HepG2 (cell line): ENCODE data around the gene DRAM1. TPM values are rescaled to one million over a fixed set of nuclear protein-coding genes. Genes with fewer than 3 reads are reported as not detected.

Source experiments
- ATAC-seq: fragments of 200-7000 bp; cut with Tn5 transposase; 3 replicates; pipeline ENCODE4 v1.9.1; 2020; ENCODE audit warnings: mild to moderate bottlenecking, moderate library complexity
- BruUV-seq: library from RNA; stranded (reverse); fragments of 400-500 nt; replicated peaks from 2 replicates; lab custom pipeline; 2021; lab: Mats Ljungman, UMichigan
- CTCF ChIA-PET: fragments of 300-600 bp; formaldehyde crosslinking; extraction: SDS; loops from one replicate; lab custom pipeline; 2021; ENCODE audit warnings: low total read pairs, inconsistent platforms, low intra/inter-chr PET ratio; lab: Yijun Ruan, JAX
- POLR2A ChIA-PET: fragments of 350-600 bp; sonication (Branson Sonifier 250); formaldehyde crosslinking; loops from one replicate; lab custom pipeline; 2020; ENCODE audit warnings: antibody characterized with exemption, inconsistent platforms; lab: Yijun Ruan, JAX
- DNase-seq: peaks from one replicate; pipeline ENCODE4 v3.0.0-alpha.2; 2015; ENCODE audit warnings: low spot score
- FAIRE-seq: peaks from 3 replicates; lab custom pipeline; 2011; peaks lifted over from hg19 to GRCh38; lab: Jason Lieb, UNC
- H2AFZ ChIP-seq: one replicate; pipeline ENCODE4 v1.6.1; 2011; ENCODE audit warnings: low read length, inconsistent platforms
- H3K27ac ChIP-seq: fragments of 300-600 bp; 3 replicates; pipeline ENCODE4 v1.8.0; 2011; ENCODE audit warnings: mixed run types, mild to moderate bottlenecking, mixed read lengths, low read length, inconsistent platforms; ENCODE audit not compliant: insufficient read depth; ENCODE audit errors: extremely low read length
- H3K27me3 ChIP-seq, 2 experiments: fragments of 200-600 bp in 1 of 2; 2 replicates in 1 of 2; 3 replicates in 1 of 2; pipeline versions ENCODE4 v1.6.0 to v1.8.0; 2011; ENCODE audit warnings: low read length in 2 of 2, mild to moderate bottlenecking in 2 of 2, moderate library complexity in 2 of 2, inconsistent platforms in 1 of 2; ENCODE audit not compliant: insufficient read depth in 2 of 2, control insufficient read depth in 1 of 2
- H3K36me3 ChIP-seq, 2 experiments: fragments of 200-600 bp in 1 of 2; replicated peaks in 1 of 2; 2 replicates in 1 of 2; 3 replicates in 1 of 2; pipeline versions ENCODE4 v1.5.1 to v1.8.0; 2011; ENCODE audit warnings: low read length in 2 of 2, inconsistent platforms in 1 of 2; ENCODE audit not compliant: insufficient read depth in 2 of 2, control insufficient read depth in 1 of 2
- H3K4me1 ChIP-seq: 2 replicates; pipeline ENCODE4 v1.5.1; 2012; ENCODE audit warnings: low read length, inconsistent platforms; ENCODE audit not compliant: insufficient read depth
- H3K4me2 ChIP-seq: 2 replicates; pipeline ENCODE4 v1.6.0; 2011; ENCODE audit warnings: low read depth, low read length, inconsistent platforms
- H3K4me3 ChIP-seq, 3 experiments: fragments of 200-600 bp in 1 of 3; sonication (generic), shearing (Covaris generic) in 1 of 3; replicated peaks in 1 of 3; 2 replicates each; pipeline ENCODE4 v1.5.1; 2011 to 2016; ENCODE audit warnings: low read length in 3 of 3, inconsistent platforms in 2 of 3, low read depth in 2 of 3, mild to moderate bottlenecking in 2 of 3, control low read depth in 1 of 3, mixed read lengths in 1 of 3; ENCODE audit not compliant: insufficient read depth in 1 of 3
- H3K79me2 ChIP-seq: one replicate; pipeline ENCODE4 v1.6.1; 2011; ENCODE audit warnings: low read length, inconsistent platforms; ENCODE audit not compliant: insufficient read depth
- H3K9ac ChIP-seq: 2 replicates; pipeline ENCODE4 v1.6.0; 2011; ENCODE audit warnings: mild to moderate bottlenecking, low read depth, low read length, inconsistent platforms; ENCODE audit not compliant: insufficient read depth
- H3K9me3 ChIP-seq: 2 replicates; pipeline ENCODE4 v1.5.1; 2012; ENCODE audit warnings: mild to moderate bottlenecking, low read length
- H4K20me1 ChIP-seq: 2 replicates; pipeline ENCODE4 v1.6.0; 2011; ENCODE audit warnings: inconsistent platforms, mild to moderate bottlenecking, low read length, moderate library complexity; ENCODE audit not compliant: insufficient read depth
- ELF3 ChIP-seq: IDR thresholded peaks from 2 replicates; pipeline ENCODE4 v1.6.1; 2016; ENCODE audit warnings: missing genetic modification reagents, missing compliant biosample characterization
- MIER2 ChIP-seq: IDR thresholded peaks from 2 replicates; pipeline ENCODE4 v1.6.1; 2016; ENCODE audit warnings: missing biosample characterization, missing genetic modification reagents
- NR3C1 ChIP-seq: sonication (generic); formaldehyde crosslinking; IDR thresholded peaks from 2 replicates; pipeline ENCODE4 v1.4.0; 2020; ENCODE audit warnings: missing genetic modification reagents
- SIN3B ChIP-seq: fragments of 150-350 bp; IDR thresholded peaks from 2 replicates; pipeline ENCODE4 v1.6.1; 2014; ENCODE audit warnings: low read length
- SMAD9 ChIP-seq: sonication (generic); formaldehyde crosslinking; IDR thresholded peaks from 2 replicates; pipeline ENCODE4 v1.5.1; 2020; ENCODE audit warnings: mild to moderate bottlenecking, missing genetic modification reagents
- YEATS4 ChIP-seq: sonication (generic); formaldehyde crosslinking; IDR thresholded peaks from 2 replicates; pipeline ENCODE4 v1.4.0; 2020; ENCODE audit warnings: missing genetic modification reagents, borderline replicate concordance
- ZBTB2 ChIP-seq: sonication (generic); formaldehyde crosslinking; IDR thresholded peaks from 2 replicates; pipeline ENCODE4 v1.8.0; 2022; ENCODE audit warnings: low read depth, missing genetic modification reagents
- ZNF253 ChIP-seq: sonication (generic); formaldehyde crosslinking; IDR thresholded peaks from 2 replicates; pipeline ENCODE4 v1.8.0; 2022; ENCODE audit warnings: mild to moderate bottlenecking, missing genetic modification reagents, borderline replicate concordance
- ZSCAN9 ChIP-seq: IDR thresholded peaks from 2 replicates; pipeline ENCODE4 v1.6.1; 2016; ENCODE audit warnings: borderline replicate concordance
- WGBS: methylation state at CpG from one replicate; pipeline ENCODE4 v1.1.6; 2017; ENCODE audit warnings: low lambda C conversion rate; 5-methylcytosine and 5-hydroxymethylcytosine counted together
- in situ Hi-C: cut with HindIII; loops from 2 replicates; pipeline ENCODE4 v1.10.0; 2017; ENCODE audit warnings: low pct_unique_long_range_greater_than_20kb; ENCODE audit not compliant: extremely low pct_ligation_motif_present
- intact Hi-C: fragments of 100-400 bp; cut with micrococcal nuclease; formaldehyde crosslinking; loops from one replicate; pipeline ENCODE4 v1.10.0; 2022; ENCODE audit not compliant: unreplicated experiment
- polyA plus RNA-seq, 8 experiments: library from polyadenylated mRNA; depleted of rRNA in 3 of 8; stranded (reverse) in 7 of 8; unstranded in 1 of 8; fragments of >200 nt; fragmentation: Illumina TruSeq in 4 of 8; extraction: Trizol in 4 of 8; gene quantifications; 2 replicates each; pipeline versions ENCODE4 v1.2.1 to v1.2.3, GENCODE V29; 2011 to 2016; ENCODE audit warnings: low read depth in 4 of 8, missing spikeins in 1 of 8, mixed read lengths in 1 of 8; ENCODE audit not compliant: insufficient read depth in 1 of 8
- total RNA-seq, 5 experiments: library from RNA; depleted of rRNA; stranded (reverse); fragments of >200 nt; fragmentation: Illumina TruSeq; extraction: Trizol; gene quantifications; 2 replicates each; pipeline ENCODE4 v1.2.3, GENCODE V29; 2016; ENCODE audit warnings: low read depth in 1 of 5
- TF ChIP-seq, protein P1 (sequence below): sonication (generic); formaldehyde crosslinking; IDR thresholded peaks from 2 replicates; pipeline ENCODE4 v1.5.0; 2020; ENCODE audit warnings: mild to moderate bottlenecking, missing genetic modification reagents, borderline replicate concordance
- TF ChIP-seq, protein P2 (sequence below): sonication (generic); formaldehyde crosslinking; IDR thresholded peaks from 2 replicates; pipeline ENCODE4 v1.4.0; 2020; ENCODE audit warnings: mild to moderate bottlenecking, missing genetic modification reagents, borderline replicate concordance

Gene DRAM1
- total and polyA plus RNA-seq, 2 of the 13 experiments (the other 11 are each of a cell fraction or from before 2014, with no cell fraction given): 20.9 to 32.6 TPM

GRCh38 chr12:101927999-101928398 lies 50.6 kb downstream of the DRAM1 start:
- Histone ChIP-seq H3K4me1 (0 out of 2 replicates have a peak, but pooled peaks cover 9% of the 10 kb centered on the region), H4K20me1 (no peaks in the 10 kb centered on the region), H3K4me3 (no peak overlapping the region), H3K4me2 (no peak overlapping the region), H3K79me2 (no peaks in the 10 kb centered on the region), H3K36me3 (no peaks in the 10 kb centered on the region; a peak in 1 of 5 replicates), H3K9ac (no peak overlapping the region), H3K9me3 (no peaks in the 10 kb centered on the region), H3K27ac (no peak overlapping the region), H2AFZ (no peak overlapping the region)
- ChIA-PET CTCF (no interaction called here), POLR2A (no interaction called here)
- intact Hi-C loops (no loop called here), in situ Hi-C loops (loop anchor here (25.0 kb wide), 1 partner anchor 784 kb away; no protein-coding TSS in a partner anchor)
- no peak for ATAC-seq
- DNase-seq: no peak
- FAIRE-seq: no peak
- TF ChIP-seq, protein P1, sequence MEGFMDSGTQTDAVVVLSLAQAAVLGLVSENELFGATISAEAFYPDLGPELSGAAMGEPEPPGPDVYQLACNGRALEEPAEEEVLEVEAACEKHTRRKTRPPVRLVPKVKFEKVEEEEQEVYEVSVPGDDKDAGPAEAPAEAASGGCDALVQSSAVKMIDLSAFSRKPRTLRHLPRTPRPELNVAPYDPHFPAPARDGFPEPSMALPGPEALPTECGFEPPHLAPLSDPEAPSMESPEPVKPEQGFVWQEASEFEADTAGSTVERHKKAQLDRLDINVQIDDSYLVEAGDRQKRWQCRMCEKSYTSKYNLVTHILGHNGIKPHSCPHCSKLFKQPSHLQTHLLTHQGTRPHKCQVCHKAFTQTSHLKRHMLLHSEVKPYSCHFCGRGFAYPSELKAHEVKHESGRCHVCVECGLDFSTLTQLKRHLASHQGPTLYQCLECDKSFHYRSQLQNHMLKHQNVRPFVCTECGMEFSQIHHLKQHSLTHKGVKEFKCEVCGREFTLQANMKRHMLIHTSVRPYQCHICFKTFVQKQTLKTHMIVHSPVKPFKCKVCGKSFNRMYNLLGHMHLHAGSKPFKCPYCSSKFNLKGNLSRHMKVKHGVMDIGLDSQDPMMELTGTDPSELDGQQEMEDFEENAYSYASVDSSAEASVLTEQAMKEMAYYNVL: no peak
- no peak for TF ChIP-seq SIN3B
- TF ChIP-seq YEATS4 (CRISPR knock-in tag): no peak
- no peak for TF ChIP-seq ZSCAN9 (CRISPR knock-in tag)
- TF ChIP-seq ELF3: no peak
- TF ChIP-seq, all 625 proteins: peak for 0
- no TSS peak for BruUV-seq
- WGBS: 75% methylated on average over 4 of the region's 4 CpGs
- H3K27me3 ChIP-seq: no peaks in the 10 kb centered on the region; a peak in 1 of 5 replicates

DNA sequence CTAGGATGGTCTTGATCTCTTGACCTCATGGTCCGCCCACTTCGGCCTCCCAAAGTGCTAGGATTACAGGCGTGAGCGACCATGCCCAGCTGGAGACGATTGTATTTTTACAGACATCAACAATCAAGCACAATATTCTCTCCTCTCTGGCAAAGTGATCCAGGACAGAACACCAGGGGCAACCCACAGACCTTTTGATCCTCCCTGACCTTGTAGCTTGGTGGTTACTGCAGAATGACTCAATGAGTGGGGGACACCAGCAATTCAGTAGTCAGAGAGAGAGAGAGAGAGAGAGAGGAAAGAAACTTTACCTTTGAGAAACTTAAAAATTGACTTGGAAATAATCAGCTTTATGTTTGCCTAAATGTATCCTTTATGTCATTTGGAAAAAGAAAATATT lies 51.2 kb downstream of the DRAM1 start:
- FAIRE-seq: no peak
- no peak overlapping the region for H3K4me3 ChIP-seq
- no peaks in the 10 kb centered on the region for H3K79me2 ChIP-seq
- DNase-seq: no peak
- H3K27me3 ChIP-seq: no peaks in the 10 kb centered on the region; a peak in 1 of 5 replicates
- intact Hi-C loops (no loop called here), in situ Hi-C loops (loop anchor here (25.0 kb wide), 1 partner anchor 784 kb away; no protein-coding TSS in a partner anchor)
- H3K4me2 ChIP-seq: no peak overlapping the region
- no TSS peak for BruUV-seq
- H2AFZ ChIP-seq: no peak overlapping the region
- no peaks in the 10 kb centered on the region for H3K9me3 ChIP-seq
- H3K4me1 ChIP-seq: 0 out of 2 replicates have a peak, but pooled peaks cover 9% of the 10 kb centered on the region
- ChIA-PET CTCF (no interaction called here), POLR2A (no interaction called here)
- no peak overlapping the region for H3K9ac ChIP-seq
- H4K20me1 ChIP-seq: no peaks in the 10 kb centered on the region
- WGBS: 78% methylated on average over 5 of the region's 5 CpGs
- no peak for ATAC-seq
- H3K36me3 ChIP-seq: no peaks in the 10 kb centered on the region; a peak in 1 of 5 replicates
- no peak overlapping the region for H3K27ac ChIP-seq
- TF ChIP-seq NR3C1: no peak
- no peak for TF ChIP-seq SMAD9 (CRISPR knock-in tag)
- no peak for TF ChIP-seq ZBTB2 (CRISPR knock-in tag)
- TF ChIP-seq, protein P2, sequence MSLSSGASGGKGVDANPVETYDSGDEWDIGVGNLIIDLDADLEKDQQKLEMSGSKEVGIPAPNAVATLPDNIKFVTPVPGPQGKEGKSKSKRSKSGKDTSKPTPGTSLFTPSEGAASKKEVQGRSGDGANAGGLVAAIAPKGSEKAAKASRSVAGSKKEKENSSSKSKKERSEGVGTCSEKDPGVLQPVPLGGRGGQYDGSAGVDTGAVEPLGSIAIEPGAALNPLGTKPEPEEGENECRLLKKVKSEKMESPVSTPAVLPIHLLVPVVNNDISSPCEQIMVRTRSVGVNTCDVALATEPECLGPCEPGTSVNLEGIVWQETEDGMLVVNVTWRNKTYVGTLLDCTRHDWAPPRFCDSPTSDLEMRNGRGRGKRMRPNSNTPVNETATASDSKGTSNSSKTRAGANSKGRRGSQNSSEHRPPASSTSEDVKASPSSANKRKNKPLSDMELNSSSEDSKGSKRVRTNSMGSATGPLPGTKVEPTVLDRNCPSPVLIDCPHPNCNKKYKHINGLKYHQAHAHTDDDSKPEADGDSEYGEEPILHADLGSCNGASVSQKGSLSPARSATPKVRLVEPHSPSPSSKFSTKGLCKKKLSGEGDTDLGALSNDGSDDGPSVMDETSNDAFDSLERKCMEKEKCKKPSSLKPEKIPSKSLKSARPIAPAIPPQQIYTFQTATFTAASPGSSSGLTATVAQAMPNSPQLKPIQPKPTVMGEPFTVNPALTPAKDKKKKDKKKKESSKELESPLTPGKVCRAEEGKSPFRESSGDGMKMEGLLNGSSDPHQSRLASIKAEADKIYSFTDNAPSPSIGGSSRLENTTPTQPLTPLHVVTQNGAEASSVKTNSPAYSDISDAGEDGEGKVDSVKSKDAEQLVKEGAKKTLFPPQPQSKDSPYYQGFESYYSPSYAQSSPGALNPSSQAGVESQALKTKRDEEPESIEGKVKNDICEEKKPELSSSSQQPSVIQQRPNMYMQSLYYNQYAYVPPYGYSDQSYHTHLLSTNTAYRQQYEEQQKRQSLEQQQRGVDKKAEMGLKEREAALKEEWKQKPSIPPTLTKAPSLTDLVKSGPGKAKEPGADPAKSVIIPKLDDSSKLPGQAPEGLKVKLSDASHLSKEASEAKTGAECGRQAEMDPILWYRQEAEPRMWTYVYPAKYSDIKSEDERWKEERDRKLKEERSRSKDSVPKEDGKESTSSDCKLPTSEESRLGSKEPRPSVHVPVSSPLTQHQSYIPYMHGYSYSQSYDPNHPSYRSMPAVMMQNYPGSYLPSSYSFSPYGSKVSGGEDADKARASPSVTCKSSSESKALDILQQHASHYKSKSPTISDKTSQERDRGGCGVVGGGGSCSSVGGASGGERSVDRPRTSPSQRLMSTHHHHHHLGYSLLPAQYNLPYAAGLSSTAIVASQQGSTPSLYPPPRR: no peak
- TF ChIP-seq MIER2 (CRISPR knock-in tag): no peak
- no peak for TF ChIP-seq ZNF253
